Activated naive CD8-positive, alpha-beta T cell treated with anti-CD3 and anti-CD28 coated beads, Interleukin-2, amount 50 U/mL, for 16 hours (primary cell): ENCODE data around the gene UQCC2.

ENCODE experiments used
- DNase-seq: peaks from one replicate; pipeline ENCODE4 v3.0.0-alpha.2; 2020; ENCODE audit warnings: low read depth, low spot score

UQCC2 gene

GRCh38 chr6:33656844-33657243, 54.7 kb downstream of the UQCC2 start:
- no peak for DNase-seq

DNA sequence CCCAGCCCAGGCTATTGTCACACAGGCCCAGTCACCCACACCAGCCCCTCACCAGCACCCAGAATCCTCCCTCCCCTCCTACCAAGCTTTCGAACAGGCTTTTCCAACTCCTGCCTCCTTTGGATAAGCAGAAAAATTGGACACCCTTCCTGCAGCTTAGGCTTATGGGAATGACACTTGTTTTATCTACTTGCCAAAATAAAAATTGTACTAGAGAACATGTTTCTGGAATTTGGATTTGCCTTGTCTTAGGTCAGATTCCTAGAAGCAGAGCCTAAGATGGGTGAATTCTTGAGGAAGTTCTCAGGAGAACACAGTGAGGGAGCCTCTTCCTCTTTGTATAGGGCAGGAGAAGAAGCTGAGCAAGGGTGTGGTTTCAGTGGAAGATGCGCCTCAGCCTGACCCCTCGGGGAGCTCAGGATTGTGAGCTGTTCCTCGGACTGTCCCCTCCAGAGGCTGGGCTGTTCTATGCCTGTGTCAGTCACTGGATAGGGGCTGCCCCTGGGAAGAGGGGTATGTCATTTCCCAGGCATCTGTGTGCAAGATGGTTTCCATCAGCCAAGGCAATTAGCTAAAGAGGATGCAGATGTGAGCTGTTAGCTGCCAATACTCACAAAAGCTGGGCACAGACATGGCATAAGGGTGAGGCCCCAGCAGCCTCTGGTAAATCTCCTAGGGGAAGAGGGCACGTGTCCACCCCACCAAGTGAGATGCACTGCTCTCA, 56.5 kb downstream of the UQCC2 start:
- DNase-seq = no peak

- no peak for DNase-seq
These were observed 59.5 kb downstream of the UQCC2 start for GRCh38 chr6:33652002-33652401.

DNA sequence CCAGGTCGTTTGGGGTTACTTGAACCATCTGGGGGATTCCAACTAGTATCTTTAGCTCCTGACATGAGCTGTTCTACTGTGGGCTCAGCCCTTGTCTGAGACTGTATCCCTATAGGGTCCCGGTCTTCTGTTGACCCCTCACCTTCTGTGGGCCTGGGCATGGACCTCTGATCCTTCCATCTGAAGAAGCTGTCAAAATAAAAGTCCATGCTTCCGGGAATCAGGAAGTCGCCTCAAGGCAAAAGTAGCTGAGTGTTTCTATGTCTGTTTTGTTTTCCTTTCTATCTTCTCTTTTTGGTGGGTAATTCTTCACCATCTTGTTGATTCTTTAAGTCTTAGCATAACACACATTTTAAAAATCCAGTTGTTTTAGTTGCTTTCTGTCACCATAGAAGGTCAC, 60.1 kb downstream of the UQCC2 start:
- no peak for DNase-seq
